GM21360 (cell line): ENCODE measurements around the gene CCR6.
A peak's percentile ranks its signal among the peaks of the same experiment; 100 is the strongest.
"Not testable (repeated sequence)": the region's sequence is repeated elsewhere in the genome, so short reads cannot be mapped to it uniquely, and the experiment has no call there.

Experiments used
- ATAC-seq: cut with Tn5 transposase; IDR thresholded peaks from one replicate; pipeline ENCODE4 v1.9.1; 2021; ENCODE audit warnings: mild to moderate bottlenecking, moderate library complexity; ENCODE audit not compliant: unreplicated experiment

CCR6 gene

DNA sequence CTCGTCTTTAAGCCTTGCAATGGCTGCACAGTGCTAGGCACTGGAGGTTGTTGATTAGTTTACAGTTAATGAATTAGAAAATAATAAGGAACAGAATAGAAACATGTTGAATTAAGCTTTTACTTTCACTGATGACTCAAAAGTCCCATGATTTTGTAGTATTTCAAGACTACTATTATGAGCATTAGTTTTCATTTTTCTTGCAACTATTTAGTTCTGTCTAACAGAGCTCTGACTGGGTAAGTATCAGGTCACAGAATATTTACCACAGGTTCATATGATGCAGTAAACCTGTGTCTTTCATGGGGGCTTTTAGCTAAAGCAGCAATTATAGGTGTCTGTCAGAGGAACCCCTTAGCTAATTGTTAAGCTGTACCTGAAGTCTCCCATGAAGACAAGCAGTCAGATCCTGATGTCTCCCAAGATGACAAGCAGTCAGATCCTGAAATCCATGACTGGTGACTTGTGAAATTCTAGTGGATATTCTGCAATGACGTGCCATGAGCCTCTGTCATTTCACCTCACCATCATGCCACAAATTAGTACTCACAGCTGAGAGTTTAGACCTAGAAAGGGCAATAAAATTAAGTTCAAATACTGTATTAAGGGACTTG is 43.1 kb downstream of the CCR6 start:
- no peak for ATAC-seq

DNA sequence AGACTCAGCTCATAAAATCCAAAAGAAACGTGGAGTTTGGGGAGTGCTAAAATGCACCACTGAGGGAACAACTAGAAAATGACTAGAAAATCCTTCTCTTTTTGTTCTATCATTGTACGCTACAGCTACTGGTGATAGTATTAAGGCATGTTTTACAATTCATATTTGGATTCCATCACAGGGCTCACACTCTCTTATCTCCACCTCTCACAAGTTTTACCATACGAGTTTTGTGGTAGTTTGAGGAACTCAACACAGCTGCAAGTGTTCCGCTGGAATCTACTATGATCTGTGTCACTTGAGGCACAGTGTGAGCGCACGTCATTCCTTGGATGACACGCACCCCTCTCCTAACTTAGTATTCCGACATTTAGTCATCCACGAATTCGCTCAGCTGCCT is 44.8 kb downstream of the CCR6 start:
- ATAC-seq, result not testable (repeated sequence)

DNA sequence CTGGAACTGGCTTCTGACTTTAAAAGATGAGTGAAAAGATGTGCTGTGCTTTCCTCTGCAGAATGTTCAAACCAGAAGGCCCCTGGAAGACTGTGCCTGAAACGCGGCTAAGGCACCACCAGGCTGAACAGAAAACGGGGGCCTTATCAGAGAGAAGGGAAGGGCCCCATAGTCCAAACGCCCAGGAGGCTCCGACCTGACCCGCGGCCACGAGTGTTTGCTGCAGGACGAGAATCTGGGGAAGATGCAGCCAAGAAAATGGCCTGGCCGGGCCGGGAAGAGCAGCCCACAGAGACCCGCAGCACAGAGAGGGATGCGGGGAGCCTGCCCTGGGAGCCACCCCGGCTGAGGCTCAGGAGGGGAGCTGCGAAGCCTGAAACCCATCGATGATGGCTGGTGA is 45.4 kb downstream of the CCR6 start:
- not testable (repeated sequence) for ATAC-seq

DNA sequence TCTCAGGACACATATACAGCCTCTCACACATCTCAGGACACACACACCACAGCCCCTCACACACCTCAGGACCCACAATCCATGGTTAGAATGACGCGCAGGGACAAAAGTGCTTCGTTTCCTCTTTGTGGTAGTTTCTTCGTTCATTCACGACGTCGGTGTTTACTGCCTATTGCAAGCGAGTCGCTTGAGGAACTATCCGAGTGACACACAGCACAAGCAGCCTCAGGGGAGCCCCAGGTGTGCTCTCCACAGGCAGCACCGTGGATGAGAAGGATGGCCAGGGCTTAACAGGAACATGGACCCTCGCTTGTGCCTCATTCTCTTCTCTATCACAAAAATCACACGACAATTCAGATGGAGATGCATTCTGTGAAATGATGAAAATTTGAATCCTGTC is 47.0 kb downstream of the CCR6 start:
- not testable (repeated sequence) for ATAC-seq

DNA sequence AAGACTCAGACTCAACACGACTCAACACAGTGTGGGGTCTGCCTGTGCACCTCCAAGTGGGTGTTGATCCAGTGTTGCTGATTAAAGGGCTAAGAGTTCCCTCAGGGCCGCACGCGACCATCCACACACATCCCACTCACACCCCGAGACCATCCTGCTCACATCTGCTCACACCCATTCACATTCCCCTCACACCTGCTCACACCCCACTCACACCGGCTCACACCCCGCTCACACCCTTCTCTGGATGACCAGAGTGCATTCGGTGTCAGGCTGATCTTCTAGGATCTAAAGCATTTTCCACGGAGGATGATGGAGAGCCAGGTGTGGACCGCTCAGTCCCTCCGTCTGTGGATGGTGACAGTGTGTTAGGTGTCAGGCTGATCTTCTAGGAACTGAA is 48.4 kb downstream of the CCR6 start:
- not testable (repeated sequence) for ATAC-seq

DNA sequence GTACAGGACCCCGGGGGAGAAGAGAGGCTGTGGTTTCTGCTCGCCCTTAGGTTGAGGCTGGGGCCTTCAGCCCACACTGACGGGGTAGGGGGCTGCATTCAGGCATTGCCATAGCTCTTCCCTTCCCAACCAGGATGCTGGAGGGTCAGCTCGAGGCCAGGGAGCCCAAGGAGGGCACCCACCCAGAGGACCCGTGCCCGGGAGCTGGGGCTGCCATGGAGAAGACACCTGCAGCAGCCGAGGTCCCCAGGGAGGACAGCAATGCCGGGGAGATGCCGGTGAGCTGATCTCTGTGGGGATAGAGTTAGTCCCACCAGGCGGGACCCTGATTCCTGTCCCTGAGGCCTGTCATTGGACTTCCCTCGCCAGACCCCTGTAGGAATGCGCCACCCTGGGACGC is 49.1 kb downstream of the CCR6 start:
- not testable (repeated sequence) for ATAC-seq

DNA sequence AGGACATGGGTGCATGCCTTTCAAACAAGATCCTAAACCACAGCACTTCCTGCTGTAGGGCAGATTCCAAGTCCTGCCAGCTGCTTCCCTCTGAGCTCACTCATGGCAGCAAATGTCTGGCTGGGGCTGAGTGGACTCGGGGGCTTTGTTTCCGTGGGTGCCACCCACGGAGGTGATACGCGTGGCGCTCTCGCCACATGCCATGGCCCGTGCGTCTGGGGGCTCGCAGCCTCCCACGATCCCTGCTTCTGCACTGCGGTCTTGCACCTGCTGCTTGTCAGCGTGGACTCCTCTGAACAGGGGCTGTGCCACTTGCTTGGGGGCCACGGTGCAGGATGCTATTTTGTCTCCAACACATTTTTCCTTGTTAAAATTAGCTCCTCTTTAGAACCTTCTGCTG is 54.4 kb downstream of the CCR6 start:
- not testable (repeated sequence) for ATAC-seq

DNA sequence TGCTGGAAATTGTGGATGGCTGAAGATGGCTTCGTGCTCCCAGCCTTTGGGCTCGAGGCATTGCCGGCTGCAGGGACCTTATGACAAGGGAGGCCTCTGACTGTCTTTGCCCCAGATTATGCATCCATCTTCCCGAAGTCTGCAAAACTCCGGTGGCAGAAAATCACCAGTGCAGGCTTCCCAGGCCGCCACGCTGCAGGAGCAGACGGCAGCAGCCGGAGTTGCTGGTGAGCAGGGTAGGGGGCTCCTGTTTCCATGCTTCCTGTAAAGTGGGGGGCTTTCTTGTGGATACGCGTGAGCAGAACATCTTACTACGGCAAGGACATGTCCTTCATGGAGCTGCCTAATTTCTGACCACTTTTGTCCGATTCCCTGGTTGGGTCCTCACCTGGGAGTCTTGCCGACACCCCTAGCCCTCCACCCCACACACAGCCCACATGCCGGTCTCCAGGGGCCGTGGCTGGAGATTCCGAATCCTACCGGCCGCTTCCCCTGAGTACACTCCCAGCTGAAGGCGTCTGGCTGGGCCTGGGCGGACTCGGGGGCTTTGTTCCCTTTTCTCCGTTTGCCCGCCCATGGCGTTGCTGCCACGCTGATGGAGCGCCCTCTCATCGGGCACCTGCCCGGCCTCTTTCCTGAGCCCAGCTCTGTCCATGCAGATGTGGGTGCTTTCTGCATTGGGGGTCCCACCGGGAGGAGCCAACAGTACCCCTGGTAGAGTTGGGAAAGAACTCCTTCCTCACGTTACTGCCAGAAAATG is 56.2 kb downstream of the CCR6 start:
- not testable (repeated sequence) for ATAC-seq

DNA sequence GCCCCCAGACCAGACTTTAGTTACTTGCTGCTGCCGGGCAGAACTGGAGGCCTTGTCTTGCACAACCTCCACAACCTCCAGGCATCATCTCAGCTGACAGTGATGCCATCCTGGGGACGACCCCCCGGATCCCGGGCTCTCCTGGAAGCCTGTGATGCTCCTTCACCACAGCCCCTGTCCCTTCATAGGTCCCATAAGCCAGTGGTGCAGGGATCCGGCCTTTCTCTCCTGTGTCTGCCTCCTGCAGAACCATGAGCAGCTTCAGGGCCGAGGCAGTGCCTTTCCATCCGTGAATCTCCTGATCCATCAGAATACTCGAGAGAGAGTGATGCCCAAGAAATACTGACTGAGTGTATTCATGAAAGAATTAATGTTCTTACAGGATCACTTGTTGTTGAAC is 57.2 kb downstream of the CCR6 start:
- not testable (repeated sequence) for ATAC-seq

DNA sequence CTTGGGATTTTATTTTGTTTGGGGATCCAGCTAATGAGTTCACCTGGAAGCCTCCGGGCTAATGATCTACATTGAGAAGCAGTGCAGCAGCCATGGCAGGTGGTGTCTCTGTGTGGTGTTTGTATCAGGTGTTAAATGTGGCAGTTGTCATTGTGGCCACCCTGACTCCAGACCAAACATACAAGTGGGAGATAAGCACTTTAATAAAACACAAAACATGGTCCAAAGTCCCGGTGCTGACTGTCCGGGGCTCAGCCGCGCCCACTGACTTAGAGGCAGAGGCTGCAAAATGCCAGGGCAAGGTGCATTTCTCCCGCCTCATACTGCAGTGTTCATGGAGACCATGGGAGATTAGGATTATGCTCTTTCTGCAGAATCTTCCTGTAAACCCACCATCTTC is 58.5 kb downstream of the CCR6 start:
- not testable (repeated sequence) for ATAC-seq

DNA sequence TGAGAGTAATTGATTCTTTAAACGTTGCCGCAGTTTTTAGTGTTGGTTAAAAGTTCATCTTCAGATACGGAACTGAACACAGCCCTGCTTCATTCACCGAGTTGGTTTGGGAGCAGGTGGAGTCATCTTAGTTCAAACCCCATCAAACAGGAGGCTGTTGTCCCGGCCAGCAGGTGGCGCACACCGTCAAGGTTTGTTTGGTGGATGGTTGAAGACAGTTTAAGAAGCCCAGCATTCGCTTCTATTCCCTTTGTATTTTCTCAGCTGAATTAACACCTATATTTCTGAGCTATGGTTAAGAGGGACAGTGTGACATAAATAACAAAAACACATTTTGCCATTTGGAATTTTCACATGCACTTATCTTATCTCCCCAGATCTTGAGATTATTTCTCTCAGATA is 60.0 kb downstream of the CCR6 start:
- peak; percentile 77 for ATAC-seq

DNA sequence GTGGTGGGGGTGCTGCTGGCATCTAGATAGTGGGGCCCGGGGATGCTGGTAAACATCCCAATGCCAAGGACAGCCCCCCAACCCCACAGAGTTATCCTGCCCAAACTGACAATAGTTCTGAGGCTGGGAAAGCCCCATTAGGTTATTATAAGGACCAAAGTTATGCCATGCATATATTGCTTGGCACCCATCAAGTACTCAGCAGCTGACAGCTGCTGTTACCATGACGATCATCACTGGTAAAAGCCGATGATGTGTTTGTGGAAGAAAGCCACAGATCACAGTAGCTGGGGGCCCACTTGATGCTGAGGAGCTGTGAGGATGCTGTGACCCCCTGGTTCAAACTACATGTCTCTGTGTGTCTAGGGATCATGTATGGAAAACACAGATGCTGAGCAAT is 62.2 kb downstream of the CCR6 start:
- ATAC-seq, result not testable (repeated sequence)

DNA sequence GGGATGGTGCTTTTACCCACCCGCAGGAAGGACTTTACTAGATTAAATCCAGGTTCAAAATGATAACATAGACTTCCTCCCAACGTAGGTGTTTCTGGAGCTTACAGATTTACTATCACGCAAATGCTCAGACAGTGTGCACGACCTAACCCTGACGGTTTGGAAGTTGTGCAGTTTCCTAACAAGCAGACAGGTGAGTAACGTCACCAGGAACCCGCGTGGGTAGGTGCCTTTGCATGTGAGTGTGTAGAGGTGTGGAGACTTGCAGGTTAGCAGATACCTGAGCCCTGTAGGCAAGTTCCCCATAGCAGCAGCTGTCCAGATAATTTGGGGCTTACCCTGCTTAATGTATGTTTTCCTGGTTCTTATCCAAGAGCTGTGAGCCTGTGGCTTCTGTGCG is 64.4 kb downstream of the CCR6 start:
- ATAC-seq, result not testable (repeated sequence)
